GM12873 (cell line): ENCODE data around the gene ARHGAP10.

ENCODE experiments used
- TF ChIP-seq, protein P1 (sequence below): IDR thresholded peaks from 2 replicates; pipeline ENCODE4 v1.5.1; 2012; ENCODE audit warnings: low read depth, mild to moderate bottlenecking, moderate library complexity, low read length, control low read depth; ENCODE audit not compliant: insufficient read depth; ENCODE audit errors: missing control alignments

ARHGAP10 gene

GRCh38 chr4:147846318-147847155 lies 114.6 kb downstream of the ARHGAP10 start:
- TF ChIP-seq, protein P1, sequence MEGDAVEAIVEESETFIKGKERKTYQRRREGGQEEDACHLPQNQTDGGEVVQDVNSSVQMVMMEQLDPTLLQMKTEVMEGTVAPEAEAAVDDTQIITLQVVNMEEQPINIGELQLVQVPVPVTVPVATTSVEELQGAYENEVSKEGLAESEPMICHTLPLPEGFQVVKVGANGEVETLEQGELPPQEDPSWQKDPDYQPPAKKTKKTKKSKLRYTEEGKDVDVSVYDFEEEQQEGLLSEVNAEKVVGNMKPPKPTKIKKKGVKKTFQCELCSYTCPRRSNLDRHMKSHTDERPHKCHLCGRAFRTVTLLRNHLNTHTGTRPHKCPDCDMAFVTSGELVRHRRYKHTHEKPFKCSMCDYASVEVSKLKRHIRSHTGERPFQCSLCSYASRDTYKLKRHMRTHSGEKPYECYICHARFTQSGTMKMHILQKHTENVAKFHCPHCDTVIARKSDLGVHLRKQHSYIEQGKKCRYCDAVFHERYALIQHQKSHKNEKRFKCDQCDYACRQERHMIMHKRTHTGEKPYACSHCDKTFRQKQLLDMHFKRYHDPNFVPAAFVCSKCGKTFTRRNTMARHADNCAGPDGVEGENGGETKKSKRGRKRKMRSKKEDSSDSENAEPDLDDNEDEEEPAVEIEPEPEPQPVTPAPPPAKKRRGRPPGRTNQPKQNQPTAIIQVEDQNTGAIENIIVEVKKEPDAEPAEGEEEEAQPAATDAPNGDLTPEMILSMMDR = no peak

GRCh38 chr4:147847751-147848590 lies 116.1 kb downstream of the ARHGAP10 start:
- TF ChIP-seq, protein P1 = no peak

- TF ChIP-seq, protein P1 = no peak
These were observed 116.7 kb downstream of the ARHGAP10 start for GRCh38 chr4:147848634-147849033.

GRCh38 chr4:147851135-147851534 lies 119.2 kb downstream of the ARHGAP10 start:
- TF ChIP-seq, protein P1 = no peak

DNA sequence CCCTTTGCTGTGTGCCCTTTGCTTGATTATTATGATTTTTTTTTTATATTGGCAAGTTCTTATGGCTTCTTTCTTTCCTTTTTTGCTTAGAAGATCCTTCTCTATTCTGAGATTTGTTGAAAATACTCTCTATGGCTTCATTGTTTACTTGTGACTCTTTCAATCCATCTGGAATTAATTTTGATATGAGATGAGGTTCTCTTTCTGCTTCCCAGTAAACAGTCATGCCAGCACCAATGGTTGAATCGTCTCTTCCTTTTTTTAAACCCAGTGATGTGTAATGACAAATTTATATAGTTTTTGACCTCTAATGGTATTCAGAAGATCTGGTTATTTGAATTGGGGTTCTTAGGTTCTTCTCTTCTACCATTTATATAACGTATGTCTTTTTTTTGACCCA lies 121.8 kb downstream of the ARHGAP10 start:
- TF ChIP-seq, protein P1 = no peak

DNA sequence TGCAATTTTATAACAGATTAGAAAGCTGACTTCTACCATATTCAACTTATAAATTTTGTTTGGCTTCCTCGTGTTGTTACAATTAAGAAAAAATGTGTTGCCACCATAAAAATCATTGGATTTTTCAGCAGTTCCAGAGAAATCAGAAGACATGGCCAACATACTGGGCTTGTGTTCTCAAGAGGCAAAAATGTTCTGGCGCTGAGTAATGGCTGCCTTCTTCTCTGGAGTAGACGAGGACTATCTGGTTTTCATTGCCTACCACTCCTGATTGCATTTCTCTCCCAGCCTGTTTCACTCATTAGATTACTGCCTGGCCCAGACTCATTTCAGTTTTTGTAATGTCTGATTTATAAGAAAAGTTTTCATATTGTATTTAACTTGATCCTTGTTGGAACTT lies 122.3 kb downstream of the ARHGAP10 start:
- TF ChIP-seq, protein P1 = no peak

GRCh38 chr4:147855571-147856009 lies 123.7 kb downstream of the ARHGAP10 start:
- TF ChIP-seq, protein P1 = no peak
